Gastroesophageal sphincter (tissue), 4 donors: Measurements from ENCODE around the gene WNT16. TPM values are rescaled to one million over a fixed set of nuclear protein-coding genes. Genes with fewer than 3 reads are reported as not detected.

ENCODE experiments used
- ATAC-seq: fragments of 150-250 bp; one replicate; pipeline ENCODE4 v1.9.1; 2016; ENCODE audit warnings: mild to moderate bottlenecking, moderate library complexity
- H3K27ac ChIP-seq, 4 donors: fragments of 200-600 bp; sonication (generic) in 3 of 4; 1 replicate in 3 of 4; 2 replicates in 1 of 4; pipeline ENCODE4 v1.5.1; 2016 to 2019
- H3K27me3 ChIP-seq: fragments of 200-600 bp; sonication (generic); one replicate; pipeline ENCODE4 v1.5.1; 2019
- H3K36me3 ChIP-seq, 2 donors: fragments of 200-600 bp; sonication (generic); one replicate each; pipeline ENCODE4 v1.5.1; 2019; ENCODE audit warnings: control low read depth in 1 of 2
- H3K4me1 ChIP-seq, 3 donors: fragments of 200-600 bp; sonication (generic); 1 replicate in 2 of 3; 2 replicates in 1 of 3; pipeline ENCODE4 v1.5.1; 2016 to 2019; ENCODE audit warnings: control low read depth in 2 of 3
- H3K4me3 ChIP-seq, 2 donors: fragments of 200-600 bp; sonication (generic); one replicate each; pipeline ENCODE4 v1.5.1; 2019; ENCODE audit warnings: mild to moderate bottlenecking in 1 of 2, moderate library complexity in 1 of 2
- H3K9me3 ChIP-seq, 3 donors: fragments of 200-600 bp; sonication (generic); one replicate each; pipeline ENCODE4 v1.5.1; 2017 to 2019; ENCODE audit warnings: control low read depth in 2 of 3
- CTCF ChIP-seq, 4 experiments: fragments of 200-600 bp in 2 of 4; fragments of 450-650 bp in 2 of 4; sonication (generic) in 1 of 4; IDR thresholded peaks; one replicate each; pipeline ENCODE4 v1.5.1; 2017 to 2019; ENCODE audit warnings: antibody characterized with exemption in 4 of 4, mild to moderate bottlenecking in 2 of 4, moderate library complexity in 2 of 4
- EP300 ChIP-seq: sonication (generic); formaldehyde crosslinking; IDR thresholded peaks from one replicate; pipeline ENCODE4 v1.6.1; 2017; ENCODE audit warnings: antibody characterized with exemption, mild to moderate bottlenecking
- POLR2A ChIP-seq, 2 donors: fragments of 450-650 bp; IDR thresholded peaks; one replicate each; pipeline ENCODE4 v1.6.1; 2017; ENCODE audit warnings: antibody characterized with exemption in 2 of 2, mild to moderate bottlenecking in 2 of 2, moderate library complexity in 1 of 2
- POLR2AphosphoS5 ChIP-seq: sonication (generic); formaldehyde crosslinking; IDR thresholded peaks from one replicate; pipeline ENCODE4 v1.6.1; 2017; ENCODE audit warnings: antibody characterized with exemption
- WGBS, 2 donors: methylation state at CpG; one replicate each; pipeline ENCODE4 v1.1.5; 2018; ENCODE audit warnings: low coverage in 1 of 2; 5-methylcytosine and 5-hydroxymethylcytosine counted together
- total RNA-seq, 4 donors: library from RNA; depleted of rRNA; stranded (reverse); fragments of >200 nt; gene quantifications; one replicate each; pipeline ENCODE4 v1.1.0, GENCODE V29; 2016

Gene WNT16
- total RNA-seq, 4 donors from 2014 or later: 0.13 to 0.17 (median 0.16) TPM; not detected in 1

DNA sequence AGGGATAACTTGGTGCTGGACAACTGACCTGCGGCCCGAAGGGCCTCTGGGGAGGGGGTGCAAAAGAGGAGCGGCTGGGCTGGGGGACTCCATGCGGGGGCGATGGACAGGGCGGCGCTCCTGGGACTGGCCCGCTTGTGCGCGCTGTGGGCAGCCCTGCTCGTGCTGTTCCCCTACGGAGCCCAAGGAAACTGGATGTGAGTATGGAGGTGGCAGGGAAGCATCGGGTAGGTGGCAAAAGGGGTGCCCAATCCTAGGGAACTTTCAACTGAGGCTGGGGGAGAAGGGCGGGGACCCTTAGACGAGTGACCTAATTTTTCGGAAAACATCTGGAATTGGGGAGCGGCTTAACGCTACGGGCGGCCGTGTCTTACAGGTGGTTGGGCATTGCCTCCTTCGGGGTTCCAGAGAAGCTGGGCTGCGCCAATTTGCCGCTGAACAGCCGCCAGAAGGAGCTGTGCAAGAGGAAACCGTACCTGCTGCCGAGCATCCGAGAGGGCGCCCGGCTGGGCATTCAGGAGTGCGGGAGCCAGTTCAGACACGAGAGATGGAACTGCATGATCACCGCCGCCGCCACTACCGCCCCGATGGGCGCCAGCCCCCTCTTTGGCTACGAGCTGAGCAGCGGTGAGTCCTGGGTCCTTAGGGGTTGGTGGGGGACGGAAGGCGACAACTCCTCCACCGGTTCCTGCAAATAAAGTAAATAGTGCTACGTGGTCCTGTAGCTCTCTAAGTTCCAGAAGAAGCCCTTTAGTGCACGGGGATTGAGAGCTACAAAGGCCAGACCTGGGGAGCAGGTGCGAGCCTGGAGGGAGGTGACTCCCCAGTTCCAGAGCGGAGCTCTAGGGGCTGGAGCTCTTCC lies 622 bp downstream of the WNT16 start:
- Histone ChIP-seq H3K27me3 (peaks cover 68% of the 10 kb centered on the region), H3K9me3 (no peaks in the 10 kb centered on the region), H3K4me1 (peaks cover 0 to 21% (median 12%) of the 10 kb centered on the region in 3 donors), H3K4me3 (peak overlapping the region in 1 of 2 donors; percentile 45), H3K36me3 (no peaks in the 10 kb centered on the region), H3K27ac (no peak overlapping the region)
- no peak for ATAC-seq
- TF ChIP-seq POLR2A (IDR thresholded peaks at IDR 0.05) (no peak), POLR2AphosphoS5 (no peak), CTCF (IDR thresholded peaks at IDR 0.05) (no peak), EP300 (no peak)
- 2 to 3% methylated on average over 10 to 17 of the region's 47 CpGs for WGBS, 2 donors

GRCh38 chr7:121330053-121330833 lies 1.4 kb downstream of the WNT16 start:
- Histone ChIP-seq H3K27ac (no peak overlapping the region), H3K36me3 (no peaks in the 10 kb centered on the region), H3K4me3 (peak overlapping the region in 1 of 2 donors; percentile 45), H3K27me3 (peaks cover 76% of the 10 kb centered on the region), H3K4me1 (peaks cover 0 to 21% (median 12%) of the 10 kb centered on the region in 3 donors), H3K9me3 (no peaks in the 10 kb centered on the region)
- ATAC-seq: no peak
- TF ChIP-seq EP300 (no peak), CTCF (IDR thresholded peaks at IDR 0.05) (no peak), POLR2AphosphoS5 (no peak), POLR2A (IDR thresholded peaks at IDR 0.05) (no peak)
- 2 to 9% methylated on average over 9 to 27 of the region's 52 CpGs for WGBS, 2 donors

DNA sequence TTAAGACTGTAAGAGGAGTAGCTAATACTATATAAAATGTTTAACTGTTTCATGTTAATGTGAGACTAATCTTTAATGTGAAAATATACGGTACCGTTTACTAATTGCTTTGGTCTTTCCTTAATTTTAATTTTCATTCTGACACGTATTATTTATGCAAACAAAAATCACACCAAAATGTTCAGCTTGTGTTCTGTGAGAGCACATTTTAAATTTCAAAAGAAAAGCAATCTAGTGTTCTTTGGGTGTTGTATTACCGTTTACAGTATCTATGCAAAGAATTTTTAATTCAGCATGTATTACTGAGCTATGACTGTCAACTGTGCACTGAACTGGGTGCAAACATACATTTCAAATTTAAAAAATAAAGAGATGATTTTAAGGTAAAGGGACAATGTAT lies 2.2 kb downstream of the WNT16 start:
- H3K9me3 ChIP-seq: no peaks in the 10 kb centered on the region
- WGBS, 2 donors: 75 to 82% methylated on average over 4 of the region's 4 CpGs
- peaks cover 0 to 21% (median 12%) of the 10 kb centered on the region in 3 donors for H3K4me1 ChIP-seq
- H3K27ac ChIP-seq: no peak overlapping the region
- H3K36me3 ChIP-seq: no peaks in the 10 kb centered on the region
- no peak for ATAC-seq
- no peak for TF ChIP-seq POLR2A (IDR thresholded peaks at IDR 0.05)
- no peak for TF ChIP-seq CTCF (IDR thresholded peaks at IDR 0.05)
- no peak for TF ChIP-seq POLR2AphosphoS5
- no peak for TF ChIP-seq EP300
- H3K4me3 ChIP-seq: no peak overlapping the region
- H3K27me3 ChIP-seq: peaks cover 80% of the 10 kb centered on the region

DNA sequence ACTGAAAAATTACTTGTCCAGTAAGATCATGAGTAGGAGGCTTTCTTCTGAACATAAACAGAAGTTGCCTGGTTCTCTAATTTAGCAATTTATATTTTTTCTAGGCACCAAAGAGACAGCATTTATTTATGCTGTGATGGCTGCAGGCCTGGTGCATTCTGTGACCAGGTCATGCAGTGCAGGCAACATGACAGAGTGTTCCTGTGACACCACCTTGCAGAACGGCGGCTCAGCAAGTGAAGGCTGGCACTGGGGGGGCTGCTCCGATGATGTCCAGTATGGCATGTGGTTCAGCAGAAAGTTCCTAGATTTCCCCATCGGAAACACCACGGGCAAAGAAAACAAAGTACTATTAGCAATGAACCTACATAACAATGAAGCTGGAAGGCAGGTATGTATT lies 2.8 kb downstream of the WNT16 start:
- ATAC-seq: no peak
- H3K27me3 ChIP-seq: peaks cover 80% of the 10 kb centered on the region
- no peak for TF ChIP-seq POLR2AphosphoS5
- TF ChIP-seq CTCF (IDR thresholded peaks at IDR 0.05): no peak
- no peak for TF ChIP-seq EP300
- no peak for TF ChIP-seq POLR2A (IDR thresholded peaks at IDR 0.05)
- no peak overlapping the region for H3K27ac ChIP-seq
- no peak overlapping the region for H3K4me3 ChIP-seq
- no peaks in the 10 kb centered on the region for H3K9me3 ChIP-seq
- no peaks in the 10 kb centered on the region for H3K36me3 ChIP-seq
- 49 to 69% methylated on average over 2 to 4 of the region's 5 CpGs for WGBS, 2 donors
- H3K4me1 ChIP-seq: peaks cover 0 to 21% (median 12%) of the 10 kb centered on the region in 3 donors
